HepG2 (cell line): ENCODE results near the gene NIN. TPM values are rescaled to one million over a fixed set of nuclear protein-coding genes. Genes with fewer than 3 reads are reported as not detected.
A peak's percentile ranks its signal among the peaks of the same experiment; 100 is the strongest.

Experiments
- ATAC-seq: fragments of 200-7000 bp; cut with Tn5 transposase; 3 replicates; pipeline ENCODE4 v1.9.1; 2020; ENCODE audit warnings: mild to moderate bottlenecking, moderate library complexity
- BruUV-seq: library from RNA; stranded (reverse); fragments of 400-500 nt; replicated peaks from 2 replicates; lab custom pipeline; 2021; lab: Mats Ljungman, UMichigan
- CTCF ChIA-PET: fragments of 300-600 bp; formaldehyde crosslinking; extraction: SDS; loops from one replicate; lab custom pipeline; 2021; ENCODE audit warnings: low total read pairs, inconsistent platforms, low intra/inter-chr PET ratio; lab: Yijun Ruan, JAX
- POLR2A ChIA-PET: fragments of 350-600 bp; sonication (Branson Sonifier 250); formaldehyde crosslinking; loops from one replicate; lab custom pipeline; 2020; ENCODE audit warnings: antibody characterized with exemption, inconsistent platforms; lab: Yijun Ruan, JAX
- DNase-seq: peaks from one replicate; pipeline ENCODE4 v3.0.0-alpha.2; 2015; ENCODE audit warnings: low spot score
- FAIRE-seq: peaks from 3 replicates; lab custom pipeline; 2011; peaks lifted over from hg19 to GRCh38; lab: Jason Lieb, UNC
- H2AFZ ChIP-seq: one replicate; pipeline ENCODE4 v1.6.1; 2011; ENCODE audit warnings: low read length, inconsistent platforms
- H3K27ac ChIP-seq: fragments of 300-600 bp; 3 replicates; pipeline ENCODE4 v1.8.0; 2011; ENCODE audit warnings: mixed run types, mild to moderate bottlenecking, mixed read lengths, low read length, inconsistent platforms; ENCODE audit not compliant: insufficient read depth; ENCODE audit errors: extremely low read length
- H3K27me3 ChIP-seq, 2 experiments: fragments of 200-600 bp in 1 of 2; 2 replicates in 1 of 2; 3 replicates in 1 of 2; pipeline versions ENCODE4 v1.6.0 to v1.8.0; 2011; ENCODE audit warnings: low read length in 2 of 2, mild to moderate bottlenecking in 2 of 2, moderate library complexity in 2 of 2, inconsistent platforms in 1 of 2; ENCODE audit not compliant: insufficient read depth in 2 of 2, control insufficient read depth in 1 of 2
- H3K36me3 ChIP-seq, 2 experiments: fragments of 200-600 bp in 1 of 2; replicated peaks in 1 of 2; 2 replicates in 1 of 2; 3 replicates in 1 of 2; pipeline versions ENCODE4 v1.5.1 to v1.8.0; 2011; ENCODE audit warnings: low read length in 2 of 2, inconsistent platforms in 1 of 2; ENCODE audit not compliant: insufficient read depth in 2 of 2, control insufficient read depth in 1 of 2
- H3K4me1 ChIP-seq: 2 replicates; pipeline ENCODE4 v1.5.1; 2012; ENCODE audit warnings: low read length, inconsistent platforms; ENCODE audit not compliant: insufficient read depth
- H3K4me2 ChIP-seq: 2 replicates; pipeline ENCODE4 v1.6.0; 2011; ENCODE audit warnings: low read depth, low read length, inconsistent platforms
- H3K4me3 ChIP-seq, 3 experiments: fragments of 200-600 bp in 1 of 3; sonication (generic), shearing (Covaris generic) in 1 of 3; replicated peaks in 1 of 3; 2 replicates each; pipeline ENCODE4 v1.5.1; 2011 to 2016; ENCODE audit warnings: low read length in 3 of 3, inconsistent platforms in 2 of 3, low read depth in 2 of 3, mild to moderate bottlenecking in 2 of 3, control low read depth in 1 of 3, mixed read lengths in 1 of 3; ENCODE audit not compliant: insufficient read depth in 1 of 3
- H3K79me2 ChIP-seq: one replicate; pipeline ENCODE4 v1.6.1; 2011; ENCODE audit warnings: low read length, inconsistent platforms; ENCODE audit not compliant: insufficient read depth
- H3K9ac ChIP-seq: 2 replicates; pipeline ENCODE4 v1.6.0; 2011; ENCODE audit warnings: mild to moderate bottlenecking, low read depth, low read length, inconsistent platforms; ENCODE audit not compliant: insufficient read depth
- H3K9me3 ChIP-seq: 2 replicates; pipeline ENCODE4 v1.5.1; 2012; ENCODE audit warnings: mild to moderate bottlenecking, low read length
- H4K20me1 ChIP-seq: 2 replicates; pipeline ENCODE4 v1.6.0; 2011; ENCODE audit warnings: inconsistent platforms, mild to moderate bottlenecking, low read length, moderate library complexity; ENCODE audit not compliant: insufficient read depth
- ATM ChIP-seq: fragments of 450-650 bp; IDR thresholded peaks from 2 replicates; pipeline ENCODE4 v1.7.1; 2017; ENCODE audit warnings: mild to moderate bottlenecking, borderline replicate concordance
- FLYWCH1 ChIP-seq: sonication (generic); formaldehyde crosslinking; IDR thresholded peaks from 2 replicates; pipeline ENCODE4 v1.8.1; 2023; ENCODE audit warnings: mild to moderate bottlenecking, missing genetic modification reagents
- MLXIP ChIP-seq: sonication (generic); formaldehyde crosslinking; IDR thresholded peaks from 2 replicates; pipeline ENCODE4 v1.9.0; 2021; ENCODE audit warnings: missing genetic modification reagents, borderline replicate concordance
- NFYC ChIP-seq: IDR thresholded peaks from 2 replicates; pipeline ENCODE4 v1.6.1; 2016; ENCODE audit warnings: missing genetic modification reagents, missing compliant biosample characterization
- RBM22 ChIP-seq: fragments of 200-400 bp; formaldehyde crosslinking; optimal IDR thresholded peaks from 2 replicates; pipeline ENCODE3; 2017; ENCODE audit warnings: mild to moderate bottlenecking, low read length, moderate library complexity
- RFX1 ChIP-seq: fragments of 450-650 bp; IDR thresholded peaks from 2 replicates; pipeline ENCODE4 v1.6.1; 2017
- RFXAP ChIP-seq: sonication (generic); formaldehyde crosslinking; IDR thresholded peaks from 2 replicates; pipeline ENCODE4 v1.4.0; 2020; ENCODE audit warnings: missing genetic modification reagents, borderline replicate concordance
- RNF2 ChIP-seq: fragments of 450-650 bp; conservative IDR thresholded peaks from 2 replicates; pipeline ENCODE4 v1.6.1; 2016; ENCODE audit warnings: low read depth
- SAP130 ChIP-seq: IDR thresholded peaks from 2 replicates; pipeline ENCODE4 v1.6.1; 2016; ENCODE audit warnings: low read depth
- SP4 ChIP-seq: sonication (generic); formaldehyde crosslinking; IDR thresholded peaks from 2 replicates; pipeline ENCODE4 v1.8.1; 2023; ENCODE audit warnings: mild to moderate bottlenecking, missing genetic modification reagents
- ZBTB20 ChIP-seq: sonication (generic); formaldehyde crosslinking; IDR thresholded peaks from 2 replicates; pipeline ENCODE4 v1.8.1; 2023; ENCODE audit warnings: missing genetic modification reagents, low read depth, mild to moderate bottlenecking, borderline replicate concordance
- ZNF703 ChIP-seq: sonication (generic); formaldehyde crosslinking; IDR thresholded peaks from 2 replicates; pipeline ENCODE4 v1.5.1; 2020; ENCODE audit warnings: missing genetic modification reagents, mild to moderate bottlenecking, moderate library complexity, borderline replicate concordance
- WGBS: methylation state at CpG from one replicate; pipeline ENCODE4 v1.1.6; 2017; ENCODE audit warnings: low lambda C conversion rate; 5-methylcytosine and 5-hydroxymethylcytosine counted together
- in situ Hi-C: cut with HindIII; loops from 2 replicates; pipeline ENCODE4 v1.10.0; 2017; ENCODE audit warnings: low pct_unique_long_range_greater_than_20kb; ENCODE audit not compliant: extremely low pct_ligation_motif_present
- intact Hi-C: fragments of 100-400 bp; cut with micrococcal nuclease; formaldehyde crosslinking; loops from one replicate; pipeline ENCODE4 v1.10.0; 2022; ENCODE audit not compliant: unreplicated experiment
- polyA plus RNA-seq, 8 experiments: library from polyadenylated mRNA; depleted of rRNA in 3 of 8; stranded (reverse) in 7 of 8; unstranded in 1 of 8; fragments of >200 nt; fragmentation: Illumina TruSeq in 4 of 8; extraction: Trizol in 4 of 8; gene quantifications; 2 replicates each; pipeline versions ENCODE4 v1.2.1 to v1.2.3, GENCODE V29; 2011 to 2016; ENCODE audit warnings: low read depth in 4 of 8, missing spikeins in 1 of 8, mixed read lengths in 1 of 8; ENCODE audit not compliant: insufficient read depth in 1 of 8
- total RNA-seq, 5 experiments: library from RNA; depleted of rRNA; stranded (reverse); fragments of >200 nt; fragmentation: Illumina TruSeq; extraction: Trizol; gene quantifications; 2 replicates each; pipeline ENCODE4 v1.2.3, GENCODE V29; 2016; ENCODE audit warnings: low read depth in 1 of 5
- TF ChIP-seq, protein P1 (sequence below): sonication (generic); formaldehyde crosslinking; IDR thresholded peaks from 2 replicates; pipeline ENCODE4 v1.8.0; 2022; ENCODE audit warnings: mild to moderate bottlenecking, missing genetic modification reagents; ENCODE audit not compliant: insufficient replicate concordance

Gene NIN
- total and polyA plus RNA-seq, 2 of the 13 experiments (the other 11 are each of a cell fraction or from before 2014, with no cell fraction given): 2.8 to 9.7 TPM

- TF ChIP-seq NFYC (CRISPR knock-in tag) (no peak), SP4 (no peak), RFX1 (no peak), RFXAP (CRISPR knock-in tag) (no peak), ZBTB20 (no peak), SAP130 (CRISPR knock-in tag) (no peak)
Measured at GRCh38 chr14:50825307-50825706, 5.7 kb downstream of the NIN start (continued).

GRCh38 chr14:50823762-50824636 is 7.0 kb downstream of the NIN start:
- no peak overlapping the region for H2AFZ ChIP-seq
- ATAC-seq: no peak
- BruUV-seq: no TSS peak
- 95% methylated on average over 10 of the region's 10 CpGs for WGBS
- POLR2A ChIA-PET: no interaction called here
- intact Hi-C loops: no loop called here
- H3K27me3 ChIP-seq: no peaks in the 10 kb centered on the region
- H3K4me2 ChIP-seq: peak overlapping the region; percentile 13; the same call in 1 of the 2 replicates
- no peaks in the 10 kb centered on the region for H3K9me3 ChIP-seq
- no peaks in the 10 kb centered on the region for H4K20me1 ChIP-seq
- CTCF ChIA-PET: no interaction called here
- H3K79me2 ChIP-seq: peaks cover 30% of the 10 kb centered on the region
- no peak overlapping the region for H3K27ac ChIP-seq
- no peak for FAIRE-seq
- in situ Hi-C loops: no loop called here
- H3K36me3 ChIP-seq: peaks cover 0 to 3% of the 10 kb centered on the region in 2 experiments; a peak in 1 of 5 replicates
- H3K9ac ChIP-seq: no peak overlapping the region
- no peak overlapping the region for H3K4me3 ChIP-seq
- no peak for TF ChIP-seq RNF2
- no peak for TF ChIP-seq ATM
- no peak for TF ChIP-seq FLYWCH1
- TF ChIP-seq ZNF703 (CRISPR knock-in tag): no peak
- TF ChIP-seq MLXIP: no peak
- TF ChIP-seq, protein P1, sequence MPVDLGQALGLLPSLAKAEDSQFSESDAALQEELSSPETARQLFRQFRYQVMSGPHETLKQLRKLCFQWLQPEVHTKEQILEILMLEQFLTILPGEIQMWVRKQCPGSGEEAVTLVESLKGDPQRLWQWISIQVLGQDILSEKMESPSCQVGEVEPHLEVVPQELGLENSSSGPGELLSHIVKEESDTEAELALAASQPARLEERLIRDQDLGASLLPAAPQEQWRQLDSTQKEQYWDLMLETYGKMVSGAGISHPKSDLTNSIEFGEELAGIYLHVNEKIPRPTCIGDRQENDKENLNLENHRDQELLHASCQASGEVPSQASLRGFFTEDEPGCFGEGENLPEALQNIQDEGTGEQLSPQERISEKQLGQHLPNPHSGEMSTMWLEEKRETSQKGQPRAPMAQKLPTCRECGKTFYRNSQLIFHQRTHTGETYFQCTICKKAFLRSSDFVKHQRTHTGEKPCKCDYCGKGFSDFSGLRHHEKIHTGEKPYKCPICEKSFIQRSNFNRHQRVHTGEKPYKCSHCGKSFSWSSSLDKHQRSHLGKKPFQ (CRISPR knock-in tag): no peak
- no peak for TF ChIP-seq RBM22
- TF ChIP-seq, all 625 proteins: peak for 0
- H3K4me1 ChIP-seq: peaks cover 45% of the 10 kb centered on the region
- DNase-seq: no peak
